NCI-H2227 treated with DMSO at 0.1 percent for 48 hours (cell line): ENCODE data around the gene C1QTNF2.
"Not testable (repeated sequence)": the region's sequence is repeated elsewhere in the genome, so short reads cannot be mapped to it uniquely, and the experiment has no call there.

Experiments used
- DNase-seq: peaks from one replicate; lab custom pipeline; 2025; lab: John Stamatoyannopoulos, UW

Gene C1QTNF2

GRCh38 chr5:160342413-160342941 lies 27.9 kb downstream of the C1QTNF2 start:
- no peak for DNase-seq

DNA sequence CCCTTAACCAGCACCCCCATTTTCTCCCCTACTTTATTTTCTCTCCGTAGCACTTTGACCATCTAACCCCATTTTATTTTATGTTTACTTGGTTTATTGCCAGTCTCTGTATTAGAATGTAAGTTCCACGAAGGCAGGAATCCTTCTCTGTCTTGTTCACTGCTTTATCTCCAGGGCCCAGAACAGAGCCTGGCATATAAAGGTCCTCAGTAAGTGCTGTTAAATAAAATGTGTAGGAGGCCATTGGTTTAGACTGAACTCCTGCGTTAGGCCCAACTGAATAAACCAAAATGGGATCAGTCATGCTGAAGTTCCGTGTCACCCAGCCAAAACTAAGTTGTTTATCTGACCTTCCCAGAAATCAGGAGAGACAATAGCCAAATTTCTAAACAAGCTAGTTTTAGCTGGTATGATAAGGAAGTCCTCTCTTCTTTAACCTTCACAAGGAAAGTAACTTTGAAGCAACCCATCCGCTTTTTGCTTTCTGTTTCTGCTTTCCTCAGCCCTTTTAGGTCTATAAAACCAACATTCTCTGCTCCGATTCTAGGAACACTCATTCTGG lies 29.0 kb downstream of the C1QTNF2 start:
- DNase-seq: no peak

DNA sequence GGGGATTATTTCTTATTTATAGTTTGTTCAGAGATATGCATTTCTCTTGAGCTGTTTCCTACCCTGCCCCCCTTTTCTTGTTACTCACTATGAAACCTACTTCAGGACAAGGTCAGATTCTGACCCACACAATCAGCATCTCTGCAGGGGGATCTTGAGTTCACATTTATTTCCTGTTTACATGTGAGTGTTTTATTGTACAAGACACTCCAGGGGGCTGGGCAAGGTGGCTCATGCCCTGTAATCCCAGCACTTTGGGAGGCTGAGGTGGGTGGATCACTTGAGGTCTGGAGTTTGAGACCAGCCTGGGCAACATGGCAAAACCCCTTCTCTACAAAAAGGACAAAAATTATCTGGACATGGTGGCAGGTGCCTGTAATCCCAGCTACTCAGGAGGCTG lies 29.9 kb downstream of the C1QTNF2 start:
- not testable (repeated sequence) for DNase-seq

DNA sequence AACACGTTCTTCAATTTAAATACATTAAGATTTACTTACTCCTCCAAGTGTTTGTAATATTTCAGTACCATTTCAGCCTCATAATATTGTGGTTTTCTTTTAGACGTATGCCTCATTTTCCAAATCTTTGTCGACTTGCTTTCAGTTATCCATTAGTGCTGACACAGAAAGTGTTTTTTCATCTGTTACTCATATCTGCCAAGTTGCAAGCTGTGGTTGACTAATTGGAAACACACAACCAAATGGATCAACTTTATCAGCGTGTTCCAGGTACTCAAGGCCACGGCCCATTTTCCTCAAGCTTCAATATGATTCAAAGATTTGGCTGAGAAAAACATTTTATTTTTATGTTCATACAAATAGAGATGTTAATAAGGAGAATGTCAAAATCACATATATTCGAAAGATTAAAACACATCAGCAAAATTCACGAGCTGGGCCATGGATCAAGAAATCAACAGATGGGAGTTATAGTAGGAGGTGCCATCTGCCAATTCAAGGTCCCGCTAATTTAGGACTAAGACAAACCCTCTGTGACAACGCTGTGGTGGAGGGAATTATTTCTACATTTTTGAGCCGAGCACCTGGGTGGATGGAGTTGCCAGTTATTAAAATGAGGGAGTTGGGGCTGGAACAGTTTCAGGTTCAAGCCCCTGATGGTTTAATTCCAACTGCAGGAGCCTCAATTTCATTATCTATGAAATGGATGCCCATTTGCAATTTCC lies 30.9 kb downstream of the C1QTNF2 start:
- no peak for DNase-seq

DNA sequence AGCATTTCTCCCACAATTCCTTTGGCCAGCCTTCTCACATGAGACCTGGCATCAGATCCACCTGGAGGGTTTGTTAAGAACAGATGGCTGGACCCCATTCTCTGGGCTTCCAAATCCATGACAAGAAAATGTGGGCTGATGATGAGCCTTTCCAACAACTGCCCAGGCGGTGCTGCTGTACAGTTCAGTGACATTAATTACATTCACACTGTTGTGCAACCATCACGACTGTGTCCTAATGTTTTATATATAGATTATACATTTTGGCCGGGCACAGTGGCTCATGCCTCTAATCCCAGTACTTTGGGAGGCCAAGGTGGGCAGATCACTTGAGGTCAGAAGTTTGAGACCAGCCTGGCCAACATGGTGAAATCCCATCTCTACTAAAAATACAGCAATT lies 35.7 kb downstream of the C1QTNF2 start:
- not testable (repeated sequence) for DNase-seq

DNA sequence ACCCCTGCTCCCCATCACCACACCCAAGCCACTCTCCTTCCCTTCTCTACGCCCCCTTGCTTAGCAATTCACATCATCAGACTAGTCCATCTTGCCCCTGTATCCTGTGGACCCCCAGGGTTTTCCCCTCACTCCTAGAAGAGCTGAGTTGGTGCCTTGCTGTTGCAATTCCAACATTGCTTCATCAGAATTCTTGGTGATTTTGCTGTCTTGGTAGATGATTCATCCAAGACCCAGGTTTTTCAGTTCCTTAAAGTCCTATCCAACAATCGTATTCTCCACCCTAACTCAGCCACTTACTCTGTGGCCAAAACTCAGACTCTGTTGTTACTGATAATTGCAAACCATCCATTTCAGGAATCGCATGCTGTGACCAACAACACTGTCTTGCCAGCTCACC lies 36.7 kb downstream of the C1QTNF2 start:
- DNase-seq: no peak

DNA sequence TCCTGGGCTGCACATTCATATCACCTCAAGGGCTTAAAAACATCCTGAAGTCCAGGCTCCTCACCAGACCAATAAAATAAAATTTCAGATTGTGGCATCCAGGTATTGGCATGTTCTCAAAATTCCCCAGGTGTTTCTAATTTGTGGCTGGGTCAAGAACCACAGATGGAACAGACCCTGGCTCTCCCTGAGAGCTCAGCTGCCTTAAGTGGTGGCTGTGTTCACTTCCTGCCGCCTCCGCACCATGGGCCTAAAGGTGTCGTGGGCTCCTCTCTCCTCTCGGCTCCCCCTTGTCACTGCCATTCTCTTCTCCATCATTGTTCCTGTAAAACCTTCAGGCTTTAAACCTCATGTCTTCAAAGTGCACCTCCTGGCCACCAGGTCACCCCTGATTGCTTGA lies 40.2 kb downstream of the C1QTNF2 start:
- DNase-seq: no peak

DNA sequence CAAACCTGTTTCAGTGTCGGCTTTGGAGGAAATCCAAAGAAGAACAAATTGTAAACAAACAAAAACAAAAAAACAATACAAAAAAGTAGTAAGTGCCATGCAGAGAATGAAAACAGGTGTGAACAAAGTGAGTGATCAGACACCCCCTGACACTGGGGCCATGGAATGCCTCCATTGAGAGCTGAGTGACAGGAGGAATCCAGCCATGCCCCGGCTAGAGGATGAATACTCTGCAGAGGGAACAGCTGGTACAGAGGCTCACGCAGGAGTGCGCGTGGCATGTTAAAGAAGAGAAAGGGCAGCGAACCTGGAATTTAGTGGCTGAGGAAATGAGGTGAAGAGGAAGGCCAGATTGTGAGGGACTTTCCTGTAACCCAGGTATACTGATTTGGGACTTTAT lies 42.6 kb downstream of the C1QTNF2 start:
- no peak for DNase-seq

- DNase-seq: no peak
Observed at GRCh38 chr5:160326981-160327380, 43.4 kb downstream of the C1QTNF2 start.

- no peak for DNase-seq
Observed at GRCh38 chr5:160325716-160326115, 44.7 kb downstream of the C1QTNF2 start.

DNA sequence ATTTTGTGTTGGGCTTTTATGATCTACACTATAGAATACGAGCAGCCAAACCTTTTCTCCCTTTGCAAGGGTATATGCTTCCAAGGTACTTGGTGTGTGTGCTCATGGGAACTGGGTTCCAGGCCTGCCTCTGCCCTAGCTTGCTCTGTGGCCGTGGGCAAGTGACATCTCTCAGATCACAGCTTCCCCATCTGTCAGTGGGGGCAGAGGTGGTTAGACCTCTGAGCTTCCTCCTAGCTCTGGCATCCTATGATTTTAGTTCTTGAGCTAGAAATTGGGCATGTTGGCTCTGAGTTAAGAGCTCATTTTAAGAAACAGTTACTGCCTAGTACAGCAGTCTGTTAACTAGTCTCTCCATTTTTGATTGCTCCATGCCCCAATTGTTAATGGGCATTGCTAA lies 45.5 kb downstream of the C1QTNF2 start:
- no peak for DNase-seq

GRCh38 chr5:160318409-160318808 lies 52.0 kb downstream of the C1QTNF2 start:
- DNase-seq: no peak

DNA sequence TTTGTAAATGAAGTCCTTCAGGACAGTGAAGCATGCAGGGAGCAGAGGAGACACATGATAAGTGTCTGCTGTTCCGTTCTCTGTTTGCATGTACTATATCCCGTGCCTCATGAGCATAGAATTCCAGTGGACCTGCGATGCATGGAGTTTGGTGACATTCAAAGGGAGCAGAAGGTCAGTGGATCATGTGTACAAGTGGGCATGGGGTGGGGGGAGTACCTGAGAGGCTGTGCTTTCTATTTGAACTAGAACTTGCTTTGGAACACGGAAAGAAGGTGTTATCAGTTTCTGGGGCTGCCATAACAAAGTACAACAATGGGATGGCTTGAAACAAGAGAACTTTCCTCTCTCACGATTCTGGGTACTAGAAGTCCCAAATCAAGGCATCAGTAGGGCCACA lies 53.0 kb downstream of the C1QTNF2 start:
- DNase-seq: no peak

DNA sequence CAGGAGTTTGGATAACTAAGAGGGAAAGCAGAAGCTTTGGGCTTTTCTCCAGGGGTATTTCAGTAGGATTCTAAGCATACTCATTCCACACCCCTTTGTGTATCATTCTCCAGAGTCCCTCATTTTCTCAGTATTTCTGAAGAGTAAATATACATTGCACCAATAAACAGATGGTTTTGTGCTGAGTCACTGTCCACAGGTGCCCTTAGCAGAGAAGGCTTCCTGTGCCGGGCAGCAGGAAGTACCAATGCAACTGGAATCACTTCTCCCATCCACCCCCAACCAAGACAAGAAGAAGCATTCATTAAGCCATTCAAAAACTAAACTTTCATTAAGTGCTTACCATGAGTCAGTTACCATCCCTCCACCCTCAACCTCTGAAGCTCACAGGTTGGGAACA lies 54.5 kb downstream of the C1QTNF2 start:
- no peak for DNase-seq

GRCh38 chr5:160312960-160313727 lies 57.3 kb downstream of the C1QTNF2 start:
- DNase-seq: no peak

DNA sequence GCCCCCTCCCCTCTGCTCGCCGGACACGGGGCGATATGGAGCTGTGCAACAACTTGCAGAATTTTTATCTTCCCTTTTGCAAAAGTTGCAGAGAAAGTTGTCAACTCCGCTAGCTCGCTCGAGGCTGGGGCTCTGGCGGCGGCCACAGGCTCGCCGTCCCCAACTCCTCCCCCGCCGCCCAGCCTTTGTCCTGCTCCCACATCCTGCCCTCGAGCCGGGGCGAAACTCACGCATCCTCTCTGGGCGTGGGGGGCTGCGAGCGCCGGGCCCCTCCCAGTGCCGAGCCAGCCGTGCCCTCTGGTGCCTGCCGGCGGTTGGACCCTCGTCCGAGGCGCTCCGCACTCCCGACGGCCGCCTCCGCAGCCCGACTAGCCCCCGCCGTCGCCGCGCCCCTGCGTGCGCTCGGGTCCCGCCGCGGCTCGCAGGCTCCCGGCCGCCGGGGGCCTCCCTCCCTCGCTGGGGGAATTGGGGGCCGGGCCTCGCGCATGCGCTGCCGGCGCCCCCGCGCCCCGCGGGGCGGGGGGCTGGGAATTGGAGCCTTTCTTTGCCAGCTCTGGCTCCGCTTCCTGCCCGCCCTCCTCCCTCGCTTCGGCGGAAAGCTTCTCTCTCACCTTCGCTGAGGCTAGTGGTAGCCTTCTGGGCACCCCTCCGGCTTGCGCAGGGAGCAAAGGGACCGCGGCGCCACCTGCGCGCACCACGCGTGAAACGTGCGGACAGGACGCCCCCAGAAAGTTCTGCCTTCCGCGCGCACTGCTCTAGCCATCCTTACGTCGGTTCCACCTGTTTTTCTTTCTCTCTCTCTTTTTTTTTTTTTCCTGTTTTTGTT lies 58.1 kb downstream of the C1QTNF2 start, which contains the start of gene CCNJL:
Gene CCNJL (minus strand): TSS at position 431 of the 826 bp plus-strand sequence. CDS start 641 bp downstream, outside the sequence.
- DNase-seq: peak; percentile 33

DNA sequence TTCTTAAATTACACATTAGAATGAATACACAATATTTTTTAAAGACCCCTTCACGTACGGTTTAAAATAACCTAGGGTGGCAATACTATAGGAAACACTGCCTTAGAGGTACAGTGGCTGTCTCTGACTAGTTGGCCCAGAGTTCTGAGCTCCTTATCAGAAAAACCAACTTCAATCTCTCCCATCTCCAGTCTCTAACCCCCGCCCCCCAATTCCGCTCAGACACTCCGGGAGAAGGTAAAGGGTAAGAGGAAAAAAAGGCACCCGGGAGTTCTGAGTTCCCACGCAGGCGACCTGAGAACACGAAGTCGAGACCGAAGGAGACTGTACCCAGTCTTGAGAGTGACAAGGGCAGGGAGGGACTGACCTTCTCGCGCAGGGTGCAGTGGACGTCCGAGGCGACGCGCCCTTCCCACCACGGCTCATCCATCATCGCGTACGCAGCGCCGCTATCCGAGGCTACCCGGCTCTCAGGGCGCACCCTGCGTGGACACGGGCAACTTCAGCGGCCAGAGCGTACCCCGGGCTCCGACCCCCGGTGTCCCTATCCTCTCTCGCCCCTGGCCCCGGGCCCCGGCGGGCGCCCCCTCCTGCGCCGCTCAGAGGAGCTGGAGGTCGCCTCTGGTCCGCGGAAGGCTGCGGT lies 58.8 kb downstream of the C1QTNF2 start:
- DNase-seq: no peak

GRCh38 chr5:160310552-160311295 lies 59.7 kb downstream of the C1QTNF2 start:
- no peak for DNase-seq

GRCh38 chr5:160310140-160310539 lies 60.3 kb downstream of the C1QTNF2 start:
- no peak for DNase-seq

GRCh38 chr5:160306696-160307095 lies 63.7 kb downstream of the C1QTNF2 start:
- DNase-seq: no peak

DNA sequence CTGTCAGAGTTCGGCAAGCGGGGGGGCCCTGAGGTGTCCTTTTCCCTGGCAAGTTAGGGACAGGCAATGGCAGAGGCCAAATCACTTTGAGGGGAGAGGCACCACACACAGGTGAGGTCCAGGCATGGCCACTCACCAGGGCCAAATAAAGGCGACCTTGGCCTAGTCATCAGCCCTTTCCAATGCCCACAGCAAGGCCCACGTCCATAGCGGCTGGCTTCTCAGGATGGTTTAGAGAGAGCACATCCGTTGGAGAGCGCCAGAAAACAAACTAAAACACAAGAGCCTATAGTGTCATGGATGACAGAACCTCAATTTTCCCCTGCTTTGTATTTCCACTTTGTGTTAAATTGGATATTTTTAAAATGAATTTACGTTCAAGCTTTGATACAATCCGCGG lies 65.1 kb downstream of the C1QTNF2 start:
- no peak for DNase-seq
